ENCODE measurements around the gene CD81.
A peak's percentile ranks its signal among the peaks of the same experiment; 100 is the strongest.

Gene CD81

GRCh38 chr11:2442589-2442988 is 65.5 kb downstream of the CD81 start:
- no peak for DNase-seq

- no peak for DNase-seq
Observed at GRCh38 chr11:2443406-2443805, 66.3 kb downstream of the CD81 start.

- DNase-seq, result peak; percentile 29
Observed at GRCh38 chr11:2443881-2444820, 67.0 kb downstream of the CD81 start, which contains the start of gene TRPM5. TSS of gene TRPM5 (minus strand) at chr11:2444514. CDS start at chr11:2423036, 21,478 bp downstream.

- DNase-seq, result no peak
Observed at GRCh38 chr11:2444821-2445745, 68.0 kb downstream of the CD81 start, which contains the start of gene KCNQ1. TSS of gene KCNQ1 (plus strand) at chr11:2445008. CDS start at chr11:2445099, 91 bp downstream.

GRCh38 chr11:2445746-2446551 is 68.8 kb downstream of the CD81 start:
- no peak for DNase-seq

- no peak for DNase-seq
Observed at GRCh38 chr11:2446590-2447252, 69.6 kb downstream of the CD81 start.

All from NCI-H1092 treated with DMSO at 0.1 percent for 48 hours (cell line).